GM10847 (cell line): ENCODE results near the gene KCTD8.

Experiments used
- POLR2A ChIP-seq: IDR thresholded peaks from 2 replicates; pipeline ENCODE4 v1.6.1; 2011; ENCODE audit not compliant: insufficient read length; ENCODE audit errors: extremely low read depth

Gene KCTD8

DNA sequence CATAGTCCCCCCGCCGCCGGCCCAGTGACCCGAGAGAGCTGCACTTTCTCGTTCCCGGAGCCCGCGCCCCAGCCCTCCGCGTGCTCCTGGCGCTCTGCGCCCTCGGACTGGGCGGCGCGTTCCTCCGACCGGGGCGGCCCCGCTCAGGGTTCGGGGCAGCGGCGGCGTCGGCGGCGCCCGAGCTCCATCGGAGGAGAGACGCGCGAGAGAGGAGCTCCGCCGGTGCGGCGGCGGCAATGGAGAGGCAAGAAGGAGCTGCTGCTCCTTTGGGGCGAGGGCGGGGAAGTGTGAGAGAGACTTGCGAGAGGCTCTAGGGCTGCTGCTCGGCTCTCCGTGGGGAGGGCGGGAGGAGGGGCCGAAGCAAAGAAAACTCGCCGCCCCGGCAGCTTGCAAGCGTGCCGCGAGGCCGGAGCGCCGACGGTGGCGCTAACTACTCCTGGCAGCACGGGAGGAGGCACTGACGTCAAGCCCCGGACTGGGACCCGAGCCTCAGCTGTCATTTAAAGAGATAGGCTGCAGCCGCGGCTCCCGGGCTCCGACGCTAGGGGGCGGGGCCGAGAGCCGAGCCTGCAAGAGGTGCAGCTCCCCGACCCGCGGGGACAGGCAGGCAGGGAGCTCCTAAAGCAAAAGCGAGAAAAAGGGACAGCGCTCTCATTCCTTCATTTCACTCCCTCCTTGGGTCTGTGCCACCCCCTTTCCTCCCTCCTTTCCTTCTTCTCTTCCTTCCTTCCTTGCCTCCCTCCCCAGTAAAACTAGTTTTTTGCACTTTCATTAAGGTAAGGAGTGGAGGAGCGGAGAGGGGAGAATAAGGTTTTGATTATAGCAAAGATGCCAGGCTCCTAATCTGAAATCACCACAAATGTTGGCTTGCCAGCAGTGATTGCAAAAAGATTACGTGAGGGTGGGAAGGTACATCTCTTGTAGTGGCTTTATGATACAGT is at the start of gene KCTD8:
Gene KCTD8, minus strand, starts transcription at position 289 of the 941 bp plus-strand sequence.
- no peak for TF ChIP-seq POLR2A

DNA sequence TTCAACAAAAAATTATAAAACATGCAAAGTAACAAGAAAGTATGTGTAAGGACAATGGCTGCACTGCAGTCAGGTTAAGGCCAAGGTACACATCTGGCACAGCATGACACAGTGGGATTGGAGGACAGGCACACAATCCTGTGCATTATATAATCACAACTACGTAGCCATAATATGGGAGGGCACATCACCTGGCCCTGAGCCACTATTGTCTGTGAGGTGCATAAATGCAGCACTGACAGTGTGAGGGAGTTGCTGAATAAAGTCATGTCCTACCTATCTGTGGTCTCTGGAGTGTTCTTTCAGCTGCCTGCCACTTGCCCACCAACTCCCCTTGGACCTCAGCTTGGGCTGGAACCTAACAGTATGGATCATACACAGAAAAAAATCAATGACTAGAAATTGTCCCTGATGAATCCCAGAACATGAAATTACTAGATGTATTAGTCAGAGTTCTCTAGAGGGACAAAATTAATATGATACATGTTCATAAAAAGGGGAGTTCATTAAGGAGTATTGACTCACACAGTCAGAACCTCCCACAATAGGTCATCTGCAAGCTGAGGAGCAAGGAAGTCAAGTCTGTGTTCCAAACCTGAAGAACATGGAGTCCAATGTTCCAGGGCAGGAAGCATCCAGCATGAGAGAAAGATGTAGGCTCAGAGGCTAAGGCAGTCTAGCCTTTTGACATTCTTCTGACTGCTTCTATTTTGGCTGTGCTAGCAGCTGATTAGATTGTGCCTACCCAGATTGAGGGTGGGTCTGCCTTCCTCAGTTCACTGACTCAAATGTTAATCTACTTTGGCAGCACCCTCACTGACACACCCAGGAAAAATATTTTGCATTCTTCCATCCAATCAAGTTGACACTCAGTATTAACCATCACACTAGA is 46.4 kb upstream of the KCTD8 start:
- no peak for TF ChIP-seq POLR2A

DNA sequence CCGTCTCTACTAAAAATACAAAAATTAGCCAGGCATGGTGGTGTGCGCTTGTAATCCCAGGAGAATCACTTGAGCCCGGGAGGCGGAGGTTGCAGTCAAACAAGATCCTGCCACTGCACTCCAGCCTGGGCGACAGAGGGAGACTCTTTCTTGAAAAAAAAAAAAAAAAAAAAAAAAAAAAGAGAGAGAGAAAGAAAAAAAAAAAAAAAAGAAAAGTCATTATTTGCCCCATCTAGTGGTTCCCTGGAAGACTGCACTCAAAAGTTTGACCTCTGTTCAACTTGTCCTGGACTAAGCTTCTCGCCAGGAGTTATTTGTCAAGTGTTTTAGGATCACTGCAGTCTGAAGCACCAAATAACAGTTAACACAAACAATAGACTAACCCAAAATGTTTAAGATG is 45.3 kb upstream of the KCTD8 start:
- no peak for TF ChIP-seq POLR2A

GRCh38 chr4:44487341-44487740 is 38.7 kb upstream of the KCTD8 start:
- TF ChIP-seq POLR2A, result no peak

- no peak for TF ChIP-seq POLR2A
Observed at GRCh38 chr4:44479731-44480130, 31.1 kb upstream of the KCTD8 start.

- no peak for TF ChIP-seq POLR2A
Observed at GRCh38 chr4:44462259-44462658, 13.7 kb upstream of the KCTD8 start.

DNA sequence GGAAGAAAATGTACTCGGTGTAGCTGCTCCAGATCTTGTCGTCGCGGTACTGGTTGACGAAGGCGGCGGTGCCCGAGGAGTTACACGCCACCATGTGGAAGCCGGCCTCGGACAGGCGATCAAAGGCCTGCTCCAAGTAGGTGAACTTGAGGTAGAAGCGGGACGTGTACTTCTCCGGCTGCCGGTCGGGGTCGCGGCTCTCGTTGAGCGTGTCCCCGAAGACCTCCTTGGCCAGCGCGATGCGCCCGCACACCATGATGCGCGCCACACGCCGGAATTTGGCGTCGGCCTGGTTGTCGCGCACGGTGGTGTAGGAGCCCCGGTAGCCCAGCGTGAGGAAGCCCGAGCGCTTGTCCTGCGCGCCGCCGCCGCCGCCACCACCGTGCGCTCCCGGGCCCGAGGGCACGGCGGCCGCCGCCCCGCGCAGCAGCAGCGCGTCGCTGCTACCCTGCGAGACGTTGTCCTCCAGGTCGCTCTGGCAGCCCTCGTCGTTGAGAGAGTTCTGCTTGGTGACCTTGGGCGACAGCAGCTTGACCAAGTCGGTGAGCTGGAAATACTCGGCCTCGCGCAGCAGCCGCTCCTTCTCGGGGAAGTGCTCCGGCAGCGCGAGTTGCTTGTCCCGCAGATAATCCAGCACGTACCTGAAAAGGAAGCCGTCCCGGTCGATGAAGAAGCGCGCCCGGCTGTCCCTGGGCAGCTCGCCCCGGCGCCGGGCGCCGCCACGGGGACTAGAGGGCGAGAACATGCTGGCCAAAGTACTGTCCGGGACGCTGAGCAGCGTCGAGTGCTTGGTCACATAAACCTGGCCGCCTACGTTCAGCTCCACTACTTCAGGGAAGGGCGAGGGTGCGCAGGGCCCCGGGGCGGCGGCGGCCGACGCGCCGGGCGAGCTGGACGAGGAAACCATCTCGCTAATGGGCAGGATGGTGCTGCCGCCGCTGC is 775 bp downstream of the KCTD8 start:
- no peak for TF ChIP-seq POLR2A

DNA sequence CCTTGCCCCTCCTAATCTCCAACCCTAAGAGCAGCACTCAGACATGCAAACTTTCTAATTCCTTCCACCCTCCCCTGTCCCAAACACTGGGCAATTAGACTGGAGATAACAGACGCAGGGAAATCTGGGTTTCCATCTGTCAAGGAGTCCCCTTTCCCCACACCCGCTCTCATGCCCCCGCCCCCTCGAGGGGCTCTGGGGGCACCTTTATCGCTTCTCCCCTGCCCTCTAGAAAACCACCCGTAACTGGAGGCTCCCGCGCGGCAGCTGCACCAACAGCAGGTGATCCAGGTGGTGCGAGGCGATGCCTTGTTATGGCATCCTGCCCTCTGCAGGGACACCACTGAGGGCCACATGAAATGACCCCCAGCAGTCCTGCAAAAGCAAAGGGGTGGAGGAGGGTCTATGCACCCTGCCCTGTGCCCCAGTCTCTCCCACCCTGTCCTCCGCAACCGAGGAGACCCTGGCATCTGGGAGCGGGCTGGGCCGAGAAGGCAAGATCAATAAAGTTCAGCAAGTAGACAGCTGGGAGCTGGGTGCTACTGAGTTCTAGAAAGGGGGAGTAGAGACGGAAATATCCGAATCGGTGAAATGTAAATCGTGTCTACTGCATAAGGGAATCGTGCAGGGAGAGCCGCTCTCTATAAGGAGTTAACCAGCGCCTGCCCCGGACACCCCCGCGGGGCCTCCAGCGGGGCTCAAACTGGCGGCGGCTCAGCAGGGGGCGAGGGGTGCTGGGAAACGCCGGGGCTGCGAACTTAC is 1.6 kb downstream of the KCTD8 start:
- no peak for TF ChIP-seq POLR2A

GRCh38 chr4:44446191-44446590 is 2.4 kb downstream of the KCTD8 start:
- no peak for TF ChIP-seq POLR2A

- TF ChIP-seq POLR2A, result no peak
Observed at GRCh38 chr4:44438687-44439086, 9.9 kb downstream of the KCTD8 start.

DNA sequence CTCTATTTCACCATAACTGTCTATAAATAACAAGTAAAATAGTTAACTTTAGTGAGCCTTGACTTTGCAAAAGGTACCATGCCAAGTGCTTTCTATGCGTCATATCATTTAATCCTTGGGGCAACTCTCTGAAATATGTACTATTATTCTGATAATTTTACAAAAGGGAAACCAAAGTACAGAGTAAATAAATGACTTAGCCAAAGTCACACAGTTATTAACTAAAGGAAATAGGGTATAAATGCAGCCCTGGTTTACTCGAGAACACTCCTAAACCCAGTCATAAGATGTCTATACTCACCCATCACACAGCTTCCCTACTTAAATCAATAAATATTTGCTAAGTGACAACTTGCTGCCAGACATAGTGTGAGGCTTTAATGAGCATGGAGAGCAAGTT is 14.4 kb downstream of the KCTD8 start:
- no peak for TF ChIP-seq POLR2A

DNA sequence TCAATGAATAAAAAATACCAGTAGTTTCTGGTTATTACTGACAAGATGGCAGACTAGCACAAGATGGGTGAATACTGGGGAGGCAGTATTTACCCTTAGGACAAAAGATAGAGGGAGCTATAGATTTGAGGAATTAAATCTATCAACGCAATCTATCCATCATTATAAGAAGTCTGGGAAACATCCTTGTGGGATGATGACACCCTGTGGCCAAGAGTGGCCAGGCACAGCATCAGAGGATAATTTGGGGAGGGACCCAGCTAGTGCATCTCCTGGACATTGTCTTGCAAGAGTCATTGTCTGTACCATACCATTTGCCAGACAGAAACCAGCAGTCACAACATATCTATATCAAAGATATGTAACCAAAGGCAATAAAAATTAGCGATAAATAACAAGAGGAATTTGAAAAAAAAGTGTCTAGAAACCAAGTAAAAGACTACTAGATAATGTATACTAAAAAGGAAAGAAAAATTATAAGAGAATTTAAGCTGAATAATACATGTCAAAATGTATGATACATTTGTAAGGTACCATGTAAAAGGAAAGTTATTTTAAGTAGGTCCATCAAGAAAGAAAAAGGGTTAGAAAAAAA is 22.9 kb downstream of the KCTD8 start:
- TF ChIP-seq POLR2A, result no peak

- TF ChIP-seq POLR2A, result no peak
Observed at GRCh38 chr4:44422912-44423311, 25.7 kb downstream of the KCTD8 start.

- TF ChIP-seq POLR2A, result no peak
Observed at GRCh38 chr4:44421330-44422065, 27.1 kb downstream of the KCTD8 start.
